HG03066 (cell line): ENCODE data around the gene MS4A4A.
"Not testable (repeated sequence)": the region's sequence is repeated elsewhere in the genome, so short reads cannot be mapped to it uniquely, and the experiment has no call there.

Experiments
- ATAC-seq: cut with Tn5 transposase; IDR thresholded peaks from one replicate; pipeline ENCODE4 v1.9.1; 2021; ENCODE audit warnings: low read depth; ENCODE audit not compliant: unreplicated experiment

MS4A4A gene

DNA sequence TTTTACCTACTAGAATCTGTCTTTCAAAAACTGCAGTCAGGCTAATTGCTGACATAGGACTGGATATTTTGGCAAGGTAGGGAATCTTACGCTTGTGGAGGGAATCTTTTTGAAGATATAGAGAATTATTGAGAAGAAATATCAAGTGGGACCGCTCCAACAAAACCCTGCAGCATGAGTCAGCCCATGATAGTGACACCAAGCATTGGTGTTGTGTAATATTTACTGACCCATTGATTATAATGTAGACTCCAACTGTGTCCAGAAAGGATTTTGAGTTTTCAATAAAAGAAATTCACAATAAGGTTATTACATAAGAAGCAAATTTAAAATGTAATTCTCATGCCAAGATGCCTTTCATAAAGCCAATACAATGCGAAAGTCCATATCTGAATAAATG lies 20.7 kb downstream of the MS4A4A start:
- ATAC-seq, result no peak

DNA sequence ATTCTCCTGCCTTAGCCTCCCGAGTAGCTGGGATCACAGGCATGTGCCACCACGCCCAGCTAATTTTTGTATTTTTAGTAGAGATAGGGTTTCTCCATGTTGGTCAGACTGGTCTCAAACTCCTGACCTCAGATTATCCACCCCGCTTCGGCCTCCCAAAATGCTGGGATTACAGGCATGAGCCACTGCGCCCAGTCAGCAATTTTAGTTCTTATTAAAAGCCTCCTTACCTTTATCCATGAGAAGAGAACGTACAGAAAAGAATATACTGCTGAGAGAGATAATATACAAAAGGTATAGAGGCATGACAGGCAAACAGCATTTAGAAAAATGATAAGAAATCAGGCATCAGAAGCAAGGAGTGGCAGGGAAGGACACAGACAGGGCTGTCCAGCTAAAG lies 21.4 kb downstream of the MS4A4A start:
- not testable (repeated sequence) for ATAC-seq

DNA sequence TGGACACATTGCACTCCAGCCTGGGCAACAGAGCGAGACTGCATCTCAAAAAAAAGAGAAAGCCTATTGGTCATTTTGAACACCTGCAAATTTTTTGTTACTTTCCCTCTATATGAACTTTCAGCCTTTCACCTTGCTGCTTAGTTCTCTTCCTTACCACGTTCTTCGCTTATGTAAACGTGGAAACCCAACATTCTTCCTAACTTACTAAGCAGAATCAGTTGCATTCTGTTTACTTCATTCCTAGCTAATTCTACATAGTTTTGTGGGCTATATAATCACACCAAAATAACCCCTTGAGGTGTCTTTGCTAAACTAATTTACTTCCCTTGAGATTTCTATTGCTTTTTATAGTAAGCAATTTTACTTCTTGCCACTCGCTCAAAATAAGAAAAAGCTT lies 23.2 kb downstream of the MS4A4A start:
- no peak for ATAC-seq

DNA sequence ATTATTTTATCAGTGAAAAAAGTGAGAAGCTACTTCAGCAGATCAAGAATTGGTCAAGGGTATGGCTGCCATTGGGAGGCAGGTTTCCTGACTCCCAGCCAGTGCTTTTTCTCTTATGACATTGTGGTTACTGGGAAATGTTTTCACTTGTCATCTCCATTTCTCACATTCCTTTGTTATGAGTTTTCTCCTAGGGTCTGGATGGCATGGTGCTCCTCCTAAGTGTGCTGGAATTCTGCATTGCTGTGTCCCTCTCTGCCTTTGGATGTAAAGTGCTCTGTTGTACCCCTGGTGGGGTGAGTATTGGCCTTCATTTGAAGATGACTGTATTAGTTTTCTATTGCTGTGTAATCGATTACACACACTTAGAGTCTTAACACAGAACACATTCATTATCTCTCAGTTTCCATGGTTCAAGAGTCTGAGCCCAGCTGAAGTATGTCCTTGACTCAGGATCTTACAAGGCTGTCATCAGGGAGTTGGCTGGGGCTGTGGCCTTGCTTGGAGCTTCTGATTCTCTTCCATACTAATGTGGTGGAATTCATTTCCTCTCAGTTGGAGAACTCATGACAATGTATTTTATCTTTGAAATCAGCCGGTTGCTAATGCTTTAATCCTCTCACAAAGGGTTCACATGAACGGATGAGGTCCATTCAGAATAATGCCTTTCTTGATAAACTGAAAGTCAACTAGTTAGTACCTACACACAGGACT lies 25.6 kb downstream of the MS4A4A start:
- ATAC-seq, result no peak

DNA sequence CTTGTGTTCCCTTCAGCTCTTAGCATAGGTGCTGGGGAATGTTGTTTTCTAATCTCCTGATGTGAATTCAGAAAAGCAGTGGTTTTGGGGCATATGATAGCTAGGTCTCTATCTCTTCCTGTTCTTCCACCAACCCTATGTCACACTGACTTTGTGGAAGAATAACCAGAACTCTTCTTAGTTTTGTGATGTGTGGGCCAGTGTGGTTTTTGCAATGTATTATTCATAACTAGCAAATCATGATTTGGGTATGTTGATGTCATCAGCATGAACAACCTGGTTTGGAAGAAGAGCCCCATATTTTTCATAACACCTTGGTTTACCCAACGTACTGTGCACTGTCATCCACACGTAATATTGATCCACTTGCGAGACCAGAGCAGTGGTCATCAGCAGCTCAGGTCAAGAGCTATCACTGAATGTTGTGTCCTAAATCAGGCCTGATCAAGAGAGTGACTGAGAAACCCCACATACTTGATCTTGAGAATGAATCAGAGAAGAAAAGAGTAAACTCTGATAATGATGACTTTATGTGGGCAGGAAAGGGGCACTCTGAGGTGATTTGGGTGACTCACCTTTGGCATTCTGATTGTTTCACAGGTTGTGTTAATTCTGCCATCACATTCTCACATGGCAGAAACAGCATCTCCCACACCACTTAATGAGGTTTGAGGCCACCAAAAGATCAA lies 27.2 kb downstream of the MS4A4A start:
- ATAC-seq, result no peak

DNA sequence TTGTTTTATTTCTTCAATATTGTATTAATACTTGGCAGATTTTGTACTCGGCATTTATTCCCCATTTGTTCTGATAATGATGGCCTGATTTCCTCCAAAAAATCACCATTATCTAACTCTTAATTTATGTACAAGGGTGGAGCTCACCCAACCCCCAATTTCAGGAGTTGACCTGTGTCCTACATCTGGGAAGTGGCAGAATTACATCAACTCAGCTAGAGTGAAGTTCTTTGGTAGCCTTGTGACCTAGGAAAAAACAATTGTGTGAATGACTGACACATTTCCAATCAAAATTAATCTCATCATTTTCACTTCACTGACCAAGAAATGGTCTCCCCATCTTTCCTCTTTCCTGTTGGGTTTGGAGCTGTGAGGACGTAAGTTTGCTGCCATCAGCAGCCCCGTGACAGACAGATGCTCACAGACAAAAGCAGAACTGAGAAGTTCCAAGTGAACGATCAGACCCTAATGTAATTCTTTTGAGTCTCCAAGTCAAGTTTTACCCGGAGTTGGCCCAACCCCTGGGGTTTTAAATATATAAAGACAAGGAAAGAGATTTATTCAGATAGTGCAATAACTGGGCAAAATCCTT lies 30.0 kb downstream of the MS4A4A start:
- ATAC-seq, result peak; percentile 62

DNA sequence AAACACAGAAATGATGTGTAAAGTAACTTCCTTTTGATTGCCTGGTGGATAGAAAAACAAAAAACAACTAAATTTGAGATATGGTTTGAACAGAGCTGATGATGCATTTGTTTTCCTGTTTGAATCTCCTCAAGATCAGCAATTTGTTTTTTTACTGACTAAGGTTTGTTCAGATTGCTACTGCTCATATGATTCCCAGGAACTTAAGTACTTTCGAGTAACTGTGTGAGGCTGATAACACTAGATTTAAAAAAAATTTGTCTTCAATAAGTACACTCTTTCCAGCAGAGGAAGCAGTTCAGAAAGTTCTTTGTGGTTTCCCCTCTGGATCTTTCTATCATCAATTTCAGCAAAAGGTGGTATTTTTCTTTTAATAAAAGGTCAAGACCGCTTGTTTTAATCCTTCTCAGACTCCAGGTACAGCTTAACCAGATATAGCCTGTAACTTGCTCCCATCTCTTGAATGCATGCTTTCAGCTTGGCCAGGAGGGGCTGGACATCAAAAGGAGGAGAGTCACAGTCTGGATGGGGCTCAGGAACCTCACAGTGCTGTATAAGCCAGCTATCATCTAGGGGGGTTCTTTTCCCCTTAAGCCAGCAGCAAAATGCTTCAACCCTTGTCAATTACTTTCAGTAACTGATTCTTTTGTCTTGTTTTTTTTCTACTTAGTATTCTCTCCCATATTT lies 34.3 kb downstream of the MS4A4A start:
- ATAC-seq, result no peak

DNA sequence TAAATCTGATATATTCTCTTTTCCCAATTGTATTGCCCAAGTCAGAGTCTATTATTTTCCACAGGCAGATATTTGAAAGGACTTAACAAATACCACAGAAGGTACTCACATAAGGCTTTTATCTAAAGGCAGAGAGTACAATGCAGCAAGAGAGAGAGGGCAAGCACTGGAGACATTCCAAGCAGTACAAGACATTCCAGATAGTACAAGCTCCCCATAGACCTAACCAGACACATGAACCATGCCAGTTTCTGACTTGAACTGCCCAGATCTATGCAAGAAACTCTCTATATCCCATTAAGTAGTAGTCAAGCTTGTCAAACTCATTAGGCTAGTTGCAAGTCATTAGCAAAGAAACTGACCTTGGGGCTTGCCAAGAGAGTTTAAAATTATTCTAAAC lies 35.4 kb downstream of the MS4A4A start:
- ATAC-seq, result no peak

DNA sequence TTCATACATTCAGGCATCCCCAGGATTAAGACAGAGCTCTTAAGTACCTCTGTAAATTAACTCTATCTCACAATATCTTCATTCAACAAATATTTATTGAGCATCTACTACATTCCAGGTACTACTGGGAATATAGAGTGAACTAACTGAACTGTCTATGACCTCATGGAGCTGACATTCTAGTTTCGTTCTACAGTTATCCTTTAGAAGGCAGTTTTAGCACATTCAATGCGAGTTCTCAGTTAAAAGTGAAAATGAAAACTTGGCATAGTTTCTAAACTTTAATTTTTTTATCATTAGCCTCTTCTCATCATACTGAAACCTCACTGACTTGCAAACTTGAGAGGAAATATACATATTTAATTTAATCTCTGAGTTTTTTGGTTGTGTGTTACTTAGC lies 35.9 kb downstream of the MS4A4A start:
- ATAC-seq, result no peak

DNA sequence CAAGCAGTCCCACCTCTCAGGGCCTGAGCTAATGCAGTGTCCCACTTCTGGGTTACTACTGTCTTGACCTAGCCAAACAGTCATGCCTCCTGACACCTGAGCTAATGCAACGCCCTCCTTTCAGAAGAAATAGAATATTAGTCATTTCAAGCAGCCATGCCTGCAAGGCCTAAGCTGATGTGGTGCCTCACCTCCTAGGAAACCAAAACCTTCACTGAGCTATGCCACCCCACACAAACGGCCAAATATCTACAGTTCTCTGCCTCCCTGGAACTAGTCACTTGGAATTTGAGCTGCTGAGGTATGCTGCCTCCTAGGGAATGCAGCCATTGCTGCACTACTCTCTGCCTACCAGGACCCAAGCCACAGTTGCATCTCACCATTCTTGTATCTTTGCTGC lies 38.3 kb downstream of the MS4A4A start:
- ATAC-seq, result no peak

DNA sequence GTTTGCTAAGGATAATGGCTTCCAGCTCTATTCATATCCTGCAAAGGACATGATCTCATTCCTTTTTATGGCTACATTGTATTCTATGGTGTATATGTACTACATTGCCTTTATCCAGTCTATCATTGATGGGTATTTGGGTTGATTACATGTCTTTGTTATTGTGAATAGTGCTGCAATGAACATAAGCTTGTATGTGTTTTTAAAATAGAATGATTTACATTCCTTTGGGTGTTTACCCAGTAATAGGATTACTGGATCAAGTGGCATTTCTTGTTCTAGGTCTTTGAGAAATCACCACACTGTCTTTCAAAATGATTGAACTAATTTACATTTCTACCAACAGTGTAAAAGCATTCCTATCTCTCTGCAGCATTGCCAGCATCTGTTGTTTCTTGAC lies 40.6 kb downstream of the MS4A4A start:
- no peak for ATAC-seq

DNA sequence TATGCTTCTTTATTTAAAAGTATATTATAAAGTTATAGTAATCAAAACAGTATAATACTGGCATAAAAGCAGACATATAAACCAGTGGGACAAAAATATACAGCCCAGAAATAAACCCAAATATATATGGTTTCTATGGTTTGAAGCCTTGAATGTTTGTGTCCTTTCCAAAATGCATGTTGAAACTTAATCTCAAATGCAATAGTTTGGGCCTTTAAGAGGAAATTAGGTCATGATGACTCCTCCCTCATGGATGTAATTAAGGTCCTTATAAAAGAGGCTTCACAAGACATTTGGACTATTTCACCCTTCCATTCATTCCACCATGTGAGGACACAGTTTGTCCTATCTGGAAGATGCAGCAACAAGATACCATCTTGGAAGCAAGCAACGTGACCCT lies 46.5 kb downstream of the MS4A4A start, which contains the start of gene MS4A6E:
Gene MS4A6E, plus strand, starts transcription at position 301 of the 400 bp plus-strand sequence. CDS start 7,641 bp downstream, outside the sequence.
- no peak for ATAC-seq

DNA sequence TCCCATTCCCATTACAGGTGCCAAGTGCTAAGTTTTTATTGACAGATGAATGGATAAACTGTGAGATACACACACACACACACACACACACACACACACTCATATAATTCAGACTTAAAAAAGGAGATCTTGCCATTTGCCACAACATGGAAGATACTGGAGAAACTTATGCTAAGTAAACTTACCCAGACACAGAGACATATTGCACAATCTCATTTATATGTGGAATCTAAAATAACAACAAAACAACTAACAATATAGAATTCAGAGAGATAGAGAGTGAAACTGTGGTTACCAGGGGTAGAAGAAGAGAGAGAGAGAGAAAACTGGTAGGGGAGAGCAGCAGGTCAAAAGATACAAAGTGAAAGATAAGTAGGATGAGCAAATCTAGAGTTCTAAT lies 48.0 kb downstream of the MS4A4A start:
- no peak for ATAC-seq

DNA sequence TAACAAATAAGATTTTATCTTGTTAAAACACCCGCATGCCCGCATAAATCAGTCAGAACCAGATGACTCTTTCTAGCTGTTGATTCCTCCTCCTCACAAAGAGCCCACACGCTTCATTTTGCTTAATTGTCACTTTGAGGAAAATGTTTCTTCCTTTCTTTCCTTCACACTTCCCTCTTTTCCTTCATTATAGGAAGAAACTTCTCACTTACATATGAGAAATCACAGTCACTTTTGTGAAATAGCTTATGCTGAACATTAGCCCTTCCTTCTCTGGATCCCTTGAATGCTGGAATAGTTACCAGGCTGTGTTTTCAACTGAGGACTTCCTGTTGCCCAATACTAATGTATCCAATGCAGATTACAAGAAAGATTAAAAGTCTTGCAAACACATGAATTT lies 52.4 kb downstream of the MS4A4A start:
- no peak for ATAC-seq

DNA sequence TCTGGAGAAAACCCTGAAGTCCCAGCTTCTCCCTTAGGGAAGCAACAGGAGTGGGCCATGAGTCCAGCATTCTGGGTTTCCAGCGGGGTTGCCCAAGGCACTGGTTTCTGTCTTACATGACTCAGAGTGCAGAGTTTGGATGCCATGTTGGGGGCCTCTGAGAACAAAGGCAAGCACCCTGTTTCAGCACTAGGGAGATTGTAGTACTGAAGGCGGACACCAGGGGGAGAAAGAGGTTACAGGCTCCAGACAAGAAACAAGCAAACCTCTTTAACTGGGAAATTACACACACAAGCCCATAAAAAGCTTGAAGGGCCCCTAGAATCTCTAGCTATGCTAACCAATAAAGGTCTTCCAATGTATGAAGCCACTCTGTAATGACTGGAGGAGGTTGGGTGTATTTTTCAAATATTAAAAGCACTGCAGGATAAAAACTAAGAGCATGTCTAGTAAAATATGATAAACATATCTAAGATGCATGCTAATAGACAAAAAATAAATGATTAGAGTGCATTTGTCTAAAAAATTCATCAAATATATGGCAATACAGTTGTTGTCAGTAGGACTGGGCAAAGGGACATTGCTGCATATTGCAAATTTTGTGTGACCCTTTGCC lies 53.6 kb downstream of the MS4A4A start:
- no peak for ATAC-seq

DNA sequence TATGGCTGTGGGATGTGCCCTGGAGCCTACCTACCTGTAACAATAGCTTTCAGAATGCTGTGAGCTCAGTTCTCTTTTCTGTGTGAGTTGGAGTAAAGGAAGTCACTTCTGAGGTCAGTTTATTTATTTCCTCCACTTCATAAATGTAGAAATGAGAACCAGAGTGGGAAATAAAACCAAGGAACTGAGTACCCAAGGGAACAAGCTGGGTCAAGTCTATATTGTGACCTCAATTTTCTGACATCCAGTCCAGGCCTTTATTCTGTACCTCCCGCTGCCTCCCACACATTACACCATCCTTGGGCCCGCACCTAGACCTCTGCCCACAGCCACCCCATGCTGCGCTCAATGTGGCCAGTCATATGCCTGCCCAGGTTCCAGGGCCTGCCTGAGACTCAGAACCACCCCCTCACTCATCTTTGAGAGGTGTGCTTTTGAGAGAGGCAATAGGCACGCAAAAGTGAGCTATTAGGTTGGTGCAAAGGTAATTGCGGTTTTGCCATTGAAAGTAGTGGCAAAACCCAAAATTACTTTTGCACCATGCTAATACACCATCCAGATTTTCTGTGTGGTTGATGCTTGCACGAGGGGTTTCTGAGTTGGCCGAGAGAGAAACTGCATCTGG lies 56.4 kb downstream of the MS4A4A start:
- no peak for ATAC-seq

DNA sequence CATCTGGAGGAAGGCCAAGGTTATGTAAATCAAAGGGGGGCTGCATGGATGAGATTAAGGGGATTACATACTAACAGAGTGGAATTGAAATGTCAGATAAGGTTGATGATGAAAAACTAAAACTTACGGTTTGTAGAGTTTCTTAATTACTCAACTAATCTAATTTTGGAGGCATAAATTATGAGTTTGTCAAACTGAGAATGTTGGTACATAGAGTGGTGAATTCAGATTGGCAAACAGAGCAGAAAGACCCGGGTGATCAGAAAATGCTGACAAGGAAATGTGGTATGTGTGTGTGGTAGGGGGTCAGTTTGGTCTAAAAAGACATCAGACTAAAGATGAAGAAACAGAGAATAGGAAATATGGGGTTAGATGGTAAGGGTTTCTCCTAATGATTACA lies 57.6 kb downstream of the MS4A4A start:
- no peak for ATAC-seq

DNA sequence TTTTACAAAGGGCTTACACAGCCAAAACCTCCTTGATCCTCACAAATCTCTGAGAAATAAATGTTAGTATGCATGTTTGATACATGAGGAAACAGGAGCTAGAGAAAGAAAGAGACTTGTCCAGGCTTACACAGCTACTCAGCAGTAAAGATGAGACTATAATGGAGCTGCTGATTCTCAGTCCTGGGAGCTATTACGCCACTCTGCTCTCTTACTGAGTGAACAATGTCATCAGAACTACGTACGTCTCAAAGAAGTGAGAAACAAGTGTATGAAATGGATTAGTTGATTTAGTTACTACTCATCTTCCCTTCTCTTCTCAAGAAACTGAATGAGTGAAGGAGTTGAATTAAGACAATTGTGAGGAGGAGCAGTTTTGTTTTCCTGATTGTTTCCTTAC lies 58.9 kb downstream of the MS4A4A start:
- ATAC-seq, result no peak

DNA sequence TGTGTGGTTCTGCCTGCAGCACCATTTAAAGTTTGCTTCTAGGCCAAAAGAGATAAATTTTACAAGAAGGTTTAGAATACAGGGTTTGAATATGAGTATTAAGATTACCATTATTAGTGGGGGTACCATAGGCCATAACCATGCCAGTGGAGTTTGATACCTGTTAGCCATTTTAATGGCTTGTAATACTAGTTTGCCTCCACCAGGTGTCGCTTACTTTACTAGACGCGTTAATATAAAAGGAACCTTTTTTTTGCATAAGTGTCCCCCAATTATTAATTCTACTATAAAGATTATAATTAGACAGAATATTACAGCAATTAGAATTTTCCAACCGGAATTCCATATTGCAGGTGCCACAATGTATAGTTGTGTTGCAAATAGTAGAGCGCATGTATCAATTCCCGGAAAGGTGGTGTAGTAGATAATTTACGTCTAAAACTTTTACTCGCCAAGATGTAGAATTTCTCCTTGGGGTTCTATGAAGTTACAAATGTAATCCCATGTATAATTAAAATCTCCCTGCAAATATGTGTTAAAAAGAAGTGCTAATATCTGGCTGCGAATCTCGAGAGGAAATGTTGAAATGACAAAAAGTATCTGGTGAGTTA lies 62.7 kb downstream of the MS4A4A start:
- no peak for ATAC-seq

DNA sequence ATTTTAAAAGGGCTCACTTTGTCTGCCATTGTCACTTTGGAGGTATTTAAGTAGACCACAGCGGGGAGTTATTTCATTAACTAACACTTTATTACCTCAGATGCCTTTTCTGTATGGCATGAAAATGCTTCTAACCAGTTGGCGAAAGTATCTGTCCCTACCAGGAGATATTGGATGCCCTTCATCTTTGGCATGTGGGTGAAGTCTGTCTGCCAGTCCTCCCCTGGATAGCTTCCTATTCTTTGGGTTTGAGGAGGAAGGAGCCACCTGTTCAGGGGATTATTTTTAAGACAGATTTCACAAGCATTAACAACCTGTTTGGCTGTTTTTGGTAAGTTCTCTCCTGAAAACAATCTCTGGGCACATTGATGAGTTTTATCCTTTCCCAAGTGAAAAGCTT lies 63.7 kb downstream of the MS4A4A start:
- ATAC-seq, result no peak
